K562 (cell line): Measurements from ENCODE around the gene TMEM86B. TPM values are rescaled to one million over a fixed set of nuclear protein-coding genes. Genes with fewer than 3 reads are reported as not detected.

Experiments
- BRD9 ChIP-seq: fragments of 450-650 bp; IDR thresholded peaks from 2 replicates; pipeline ENCODE4 v1.6.1; 2018; ENCODE audit warnings: low read depth; ENCODE audit not compliant: partially characterized antibody
- DEAF1 ChIP-seq: fragments of 450-650 bp; formaldehyde crosslinking; IDR thresholded peaks from 2 replicates; pipeline ENCODE4 v1.4.0; 2020; ENCODE audit warnings: mild to moderate bottlenecking, moderate library complexity
- EWSR1 ChIP-seq: fragments of 450-650 bp; IDR thresholded peaks from 2 replicates; pipeline ENCODE4 v1.6.1; 2018; ENCODE audit warnings: borderline replicate concordance, mild to moderate bottlenecking, low read depth, moderate library complexity; ENCODE audit not compliant: partially characterized antibody
- HDAC6 ChIP-seq: IDR thresholded peaks from 2 replicates; pipeline ENCODE4 v1.6.1; 2012; ENCODE audit warnings: low read depth, mild to moderate bottlenecking, control low read depth, inconsistent platforms, low read length, moderate library complexity
- MCM7 ChIP-seq, 2 experiments: fragments of 450-650 bp; IDR thresholded peaks; 2 replicates each; pipeline ENCODE4 v1.6.1; 2016 to 2018
- NR2C2 ChIP-seq, 2 experiments: fragments of 200-800 bp in 1 of 2; sonication (Bioruptor generic) in 1 of 2; sonication (generic) in 1 of 2; formaldehyde crosslinking in 1 of 2; IDR thresholded peaks; 2 replicates each; pipeline versions ENCODE4 v1.6.1 to v1.8.0; 2016 to 2022; ENCODE audit warnings: mild to moderate bottlenecking in 1 of 2, missing compliant biosample characterization in 1 of 2, missing genetic modification characterization in 1 of 2, missing genetic modification reagents in 1 of 2
- RAD21 ChIP-seq, 2 experiments: fragments of 250-450 bp in 1 of 2; fragments of 450-650 bp in 1 of 2; sonication (Bioruptor Pico) in 1 of 2; formaldehyde crosslinking in 1 of 2; IDR thresholded peaks in 1 of 2; conservative IDR thresholded peaks in 1 of 2; 2 replicates each; pipeline versions ENCODE4 v1.4.0 to v1.8.0; 2020 to 2022; ENCODE audit warnings: mild to moderate bottlenecking in 2 of 2, moderate library complexity in 1 of 2
- RAD51 ChIP-seq: fragments of 450-650 bp; IDR thresholded peaks from 2 replicates; pipeline ENCODE4 v1.7.1; 2016; ENCODE audit warnings: low read depth, mild to moderate bottlenecking, borderline replicate concordance
- RNF2 ChIP-seq: sonication (generic); IDR thresholded peaks from 2 replicates; pipeline ENCODE4 v1.6.1; 2016
- ZNF121 ChIP-seq: sonication (generic); formaldehyde crosslinking; conservative IDR thresholded peaks from 2 replicates; pipeline ENCODE4 v1.8.0; 2022; ENCODE audit warnings: missing genetic modification reagents
- ZNF282 ChIP-seq: sonication (generic); formaldehyde crosslinking; IDR thresholded peaks from 2 replicates; pipeline ENCODE4 v1.8.1; 2023; ENCODE audit warnings: missing genetic modification reagents
- ZNF589 ChIP-seq: fragments of 200-800 bp; sonication (Bioruptor generic); IDR thresholded peaks from 2 replicates; pipeline ENCODE4 v1.6.1; 2016; ENCODE audit warnings: low read depth, missing genetic modification characterization, missing compliant biosample characterization
- ZNF79 ChIP-seq: fragments of 250-450 bp; sonication (Bioruptor Pico); IDR thresholded peaks from 2 replicates; pipeline ENCODE4 v1.4.0; 2020; ENCODE audit warnings: low read depth, mild to moderate bottlenecking, moderate library complexity
- polyA plus RNA-seq, 8 experiments: library from polyadenylated mRNA; depleted of rRNA in 4 of 8; stranded (reverse) in 5 of 8; unstranded in 3 of 8; fragments of >200 nt; fragmentation: Nextera tagmentation in 2 of 8; fragmentation: Illumina TruSeq in 1 of 8; extraction: Ambion mirVana in 2 of 8; extraction: Trizol in 1 of 8; gene quantifications; 2 replicates each; pipeline versions ENCODE4 v1.2.1 to v1.2.3, GENCODE V29; 2011 to 2014; ENCODE audit warnings: inconsistent platforms in 1 of 8, missing spikeins in 1 of 8
- total RNA-seq, 7 experiments: library from RNA; depleted of rRNA in 6 of 7; stranded (reverse); fragments of >200 nt in 6 of 7; fragmentation: Illumina TruSeq in 2 of 7; extraction: Trizol in 2 of 7; gene quantifications; 2 replicates each; pipeline versions ENCODE4 v1.2.1 to v1.2.3, GENCODE V29; 2011 to 2021; ENCODE audit warnings: low replicate concordance in 1 of 7
- TF ChIP-seq, protein P1 (sequence below): sonication (generic); formaldehyde crosslinking; IDR thresholded peaks from 2 replicates; pipeline ENCODE4 v1.8.0; 2023; ENCODE audit warnings: mild to moderate bottlenecking, missing genetic modification reagents
- TF ChIP-seq, protein P2 (sequence below): sonication (generic); IDR thresholded peaks from 2 replicates; pipeline ENCODE4 v1.6.1; 2016

Gene TMEM86B
- total and polyA plus RNA-seq, 9 of the 15 experiments (the other 6 are each of a cell fraction or from before 2014, with no cell fraction given) = 0.28 to 7.9 (median 2.1) TPM

DNA sequence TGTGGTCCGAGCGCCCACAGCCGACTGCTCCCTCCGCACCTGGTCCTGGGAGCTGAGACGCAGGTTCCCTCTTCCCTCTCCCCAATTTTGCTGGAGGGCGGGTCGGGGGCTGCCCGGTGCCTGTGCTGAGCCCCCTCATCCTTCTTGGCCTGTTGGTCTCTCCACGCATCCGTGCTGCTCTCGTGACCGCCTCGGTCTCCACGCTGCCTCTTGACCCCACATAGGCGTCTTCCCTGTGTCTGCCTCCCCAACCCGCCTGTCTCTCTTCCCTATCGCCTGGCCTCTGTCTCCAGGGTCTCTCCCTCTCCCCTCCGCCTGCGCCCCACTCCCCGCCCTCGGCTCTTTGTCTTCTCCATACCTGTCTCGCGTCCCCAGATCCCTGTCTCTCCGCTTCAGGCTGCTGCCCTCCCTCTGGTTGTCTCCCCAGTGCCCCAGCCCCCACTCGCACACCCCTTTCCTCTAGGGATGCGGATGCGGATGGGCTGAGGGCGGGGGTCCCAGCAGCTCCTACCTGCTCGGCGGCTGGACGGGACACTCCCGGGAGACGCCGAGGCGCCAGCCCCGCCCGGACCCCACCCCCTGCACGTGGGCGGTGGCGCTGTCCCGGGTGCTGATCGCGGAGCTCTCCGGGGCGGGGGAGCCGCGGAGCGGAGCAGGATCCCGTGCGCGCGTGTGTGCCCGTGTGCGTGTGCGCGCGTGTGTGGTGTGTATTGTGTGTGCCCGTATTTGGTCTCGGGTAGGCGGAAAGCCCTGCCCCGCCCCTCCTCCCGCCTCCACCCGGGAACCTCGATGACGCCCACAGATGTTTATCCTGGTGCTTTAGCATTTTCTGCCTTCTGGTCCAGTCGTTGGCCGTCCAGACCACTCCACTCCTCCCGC is 48.7 kb downstream of the TMEM86B start, which contains the start of gene SYT5 (continued):
- peak; percentile 29; the same call in 1 of the 2 replicates for TF ChIP-seq ZNF282 (CRISPR knock-in tag)
- peak; percentile 83 for TF ChIP-seq NR2C2 (CRISPR knock-in tag; IDR thresholded peaks at IDR 0.05)
- no peak for TF ChIP-seq NR2C2 (tag; IDR thresholded peaks at IDR 0.05)
- no peak for TF ChIP-seq DEAF1 (CRISPR knock-in tag)
- TF ChIP-seq ZNF589 (CRISPR knock-in tag) = no peak
- TF ChIP-seq EWSR1 = no peak
- TF ChIP-seq RAD21 (CRISPR knock-in tag; conservative IDR thresholded peaks at IDR 0.05 in 1 of 2, IDR thresholded peaks at IDR 0.05 in 1 of 2) = 0 out of 4 replicates have a peak, but pooled peaks of 1 of the 2 experiments have one; percentile 7
- no peak for TF ChIP-seq MCM7 (IDR thresholded peaks at IDR 0.05)
- TF ChIP-seq ZNF79 = no peak
- no peak for TF ChIP-seq BRD9
- TF ChIP-seq, protein P1, sequence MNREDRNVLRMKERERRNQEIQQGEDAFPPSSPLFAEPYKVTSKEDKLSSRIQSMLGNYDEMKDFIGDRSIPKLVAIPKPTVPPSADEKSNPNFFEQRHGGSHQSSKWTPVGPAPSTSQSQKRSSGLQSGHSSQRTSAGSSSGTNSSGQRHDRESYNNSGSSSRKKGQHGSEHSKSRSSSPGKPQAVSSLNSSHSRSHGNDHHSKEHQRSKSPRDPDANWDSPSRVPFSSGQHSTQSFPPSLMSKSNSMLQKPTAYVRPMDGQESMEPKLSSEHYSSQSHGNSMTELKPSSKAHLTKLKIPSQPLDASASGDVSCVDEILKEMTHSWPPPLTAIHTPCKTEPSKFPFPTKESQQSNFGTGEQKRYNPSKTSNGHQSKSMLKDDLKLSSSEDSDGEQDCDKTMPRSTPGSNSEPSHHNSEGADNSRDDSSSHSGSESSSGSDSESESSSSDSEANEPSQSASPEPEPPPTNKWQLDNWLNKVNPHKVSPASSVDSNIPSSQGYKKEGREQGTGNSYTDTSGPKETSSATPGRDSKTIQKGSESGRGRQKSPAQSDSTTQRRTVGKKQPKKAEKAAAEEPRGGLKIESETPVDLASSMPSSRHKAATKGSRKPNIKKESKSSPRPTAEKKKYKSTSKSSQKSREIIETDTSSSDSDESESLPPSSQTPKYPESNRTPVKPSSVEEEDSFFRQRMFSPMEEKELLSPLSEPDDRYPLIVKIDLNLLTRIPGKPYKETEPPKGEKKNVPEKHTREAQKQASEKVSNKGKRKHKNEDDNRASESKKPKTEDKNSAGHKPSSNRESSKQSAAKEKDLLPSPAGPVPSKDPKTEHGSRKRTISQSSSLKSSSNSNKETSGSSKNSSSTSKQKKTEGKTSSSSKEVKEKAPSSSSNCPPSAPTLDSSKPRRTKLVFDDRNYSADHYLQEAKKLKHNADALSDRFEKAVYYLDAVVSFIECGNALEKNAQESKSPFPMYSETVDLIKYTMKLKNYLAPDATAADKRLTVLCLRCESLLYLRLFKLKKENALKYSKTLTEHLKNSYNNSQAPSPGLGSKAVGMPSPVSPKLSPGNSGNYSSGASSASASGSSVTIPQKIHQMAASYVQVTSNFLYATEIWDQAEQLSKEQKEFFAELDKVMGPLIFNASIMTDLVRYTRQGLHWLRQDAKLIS (CRISPR knock-in tag) = 0 out of 2 replicates have a peak, but pooled peaks have one; percentile 62
- peak; percentile 51; the same call in 1 of the 2 replicates for TF ChIP-seq RAD51
- TF ChIP-seq RNF2 = no peak
- 0 out of 2 replicates have a peak, but pooled peaks have one; percentile 23 for TF ChIP-seq ZNF121 (CRISPR knock-in tag)
- TF ChIP-seq HDAC6 = no peak
- TF ChIP-seq, protein P2, sequence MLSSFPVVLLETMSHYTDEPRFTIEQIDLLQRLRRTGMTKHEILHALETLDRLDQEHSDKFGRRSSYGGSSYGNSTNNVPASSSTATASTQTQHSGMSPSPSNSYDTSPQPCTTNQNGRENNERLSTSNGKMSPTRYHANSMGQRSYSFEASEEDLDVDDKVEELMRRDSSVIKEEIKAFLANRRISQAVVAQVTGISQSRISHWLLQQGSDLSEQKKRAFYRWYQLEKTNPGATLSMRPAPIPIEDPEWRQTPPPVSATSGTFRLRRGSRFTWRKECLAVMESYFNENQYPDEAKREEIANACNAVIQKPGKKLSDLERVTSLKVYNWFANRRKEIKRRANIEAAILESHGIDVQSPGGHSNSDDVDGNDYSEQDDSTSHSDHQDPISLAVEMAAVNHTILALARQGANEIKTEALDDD = no peak
